Adrenal gland (tissue), 5 donors: ENCODE data around the gene TAS2R19.

Experiments used
- POLR2A ChIP-seq, 2 donors: fragments of 450-650 bp; IDR thresholded peaks; one replicate each; pipeline ENCODE4 v1.6.1; 2017; ENCODE audit warnings: antibody characterized with exemption in 2 of 2, mild to moderate bottlenecking in 2 of 2, moderate library complexity in 1 of 2
- TF ChIP-seq, protein P1 (sequence below), 6 experiments: fragments of 450-650 bp in 4 of 6; fragments of 200-600 bp in 2 of 6; sonication (generic) in 1 of 6; IDR thresholded peaks; 1 replicate in 5 of 6; 2 replicates in 1 of 6; pipeline versions ENCODE4 v1.5.1 to v1.8.0; 2016 to 2021; ENCODE audit warnings: antibody characterized with exemption in 6 of 6, mild to moderate bottlenecking in 2 of 6, moderate library complexity in 1 of 6
- donor health status: DM: no; HTN: no; CAD: no.

GRCh38 chr12:11014234-11014633 lies 8.2 kb downstream of the TAS2R19 start:
- TF ChIP-seq, protein P1, sequence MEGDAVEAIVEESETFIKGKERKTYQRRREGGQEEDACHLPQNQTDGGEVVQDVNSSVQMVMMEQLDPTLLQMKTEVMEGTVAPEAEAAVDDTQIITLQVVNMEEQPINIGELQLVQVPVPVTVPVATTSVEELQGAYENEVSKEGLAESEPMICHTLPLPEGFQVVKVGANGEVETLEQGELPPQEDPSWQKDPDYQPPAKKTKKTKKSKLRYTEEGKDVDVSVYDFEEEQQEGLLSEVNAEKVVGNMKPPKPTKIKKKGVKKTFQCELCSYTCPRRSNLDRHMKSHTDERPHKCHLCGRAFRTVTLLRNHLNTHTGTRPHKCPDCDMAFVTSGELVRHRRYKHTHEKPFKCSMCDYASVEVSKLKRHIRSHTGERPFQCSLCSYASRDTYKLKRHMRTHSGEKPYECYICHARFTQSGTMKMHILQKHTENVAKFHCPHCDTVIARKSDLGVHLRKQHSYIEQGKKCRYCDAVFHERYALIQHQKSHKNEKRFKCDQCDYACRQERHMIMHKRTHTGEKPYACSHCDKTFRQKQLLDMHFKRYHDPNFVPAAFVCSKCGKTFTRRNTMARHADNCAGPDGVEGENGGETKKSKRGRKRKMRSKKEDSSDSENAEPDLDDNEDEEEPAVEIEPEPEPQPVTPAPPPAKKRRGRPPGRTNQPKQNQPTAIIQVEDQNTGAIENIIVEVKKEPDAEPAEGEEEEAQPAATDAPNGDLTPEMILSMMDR (IDR thresholded peaks at IDR 0.05) = no peak
- TF ChIP-seq POLR2A (IDR thresholded peaks at IDR 0.05) = no peak
